Trophoblast cell (in vitro differentiated cells and primary cell): ENCODE data around the gene HOXA7.
A peak's percentile ranks its signal among the peaks of the same experiment; 100 is the strongest.

Experiments
- DNase-seq, 2 donors: peaks; one replicate each; pipeline ENCODE4 v3.0.0-alpha.2; 2016
- H2AFZ ChIP-seq: 2 replicates; pipeline ENCODE4 v1.6.1; 2013; ENCODE audit warnings: low read length, moderate library complexity, mild to moderate bottlenecking; ENCODE audit not compliant: insufficient read depth, poor library complexity
- H2AK5ac ChIP-seq: 2 replicates; pipeline ENCODE4 v1.6.1; 2013; ENCODE audit warnings: mild to moderate bottlenecking, low read length
- H2BK120ac ChIP-seq: 2 replicates; pipeline ENCODE4 v1.6.1; 2013; ENCODE audit warnings: low read length, mild to moderate bottlenecking, moderate library complexity; ENCODE audit not compliant: insufficient read depth, poor library complexity
- H2BK12ac ChIP-seq: 2 replicates; pipeline ENCODE4 v1.6.1; 2013; ENCODE audit warnings: mild to moderate bottlenecking, low read length, moderate library complexity
- H2BK5ac ChIP-seq: 2 replicates; pipeline ENCODE4 v1.6.1; 2013; ENCODE audit warnings: low read length, low read depth, moderate library complexity, mild to moderate bottlenecking; ENCODE audit not compliant: poor library complexity
- H3K14ac ChIP-seq: 2 replicates; pipeline ENCODE4 v1.6.1; 2013; ENCODE audit warnings: mild to moderate bottlenecking, low read length
- H3K18ac ChIP-seq: 2 replicates; pipeline ENCODE4 v1.6.1; 2013; ENCODE audit warnings: mild to moderate bottlenecking, low read length
- H3K23ac ChIP-seq: 2 replicates; pipeline ENCODE4 v1.6.1; 2013; ENCODE audit warnings: low read length
- H3K27ac ChIP-seq: 2 replicates; pipeline ENCODE4 v1.5.1; 2013; ENCODE audit warnings: low read depth, mild to moderate bottlenecking, inconsistent platforms, low read length, moderate library complexity
- H3K27me3 ChIP-seq: 2 replicates; pipeline ENCODE4 v1.6.1; 2013; ENCODE audit warnings: inconsistent platforms, mild to moderate bottlenecking, low read length, moderate library complexity; ENCODE audit not compliant: insufficient read depth
- H3K36me3 ChIP-seq, 2 experiments: 1 replicate in 1 of 2; 2 replicates in 1 of 2; pipeline ENCODE4 v1.6.1; 2013; ENCODE audit warnings: low read length in 2 of 2, mild to moderate bottlenecking in 2 of 2, moderate library complexity in 1 of 2; ENCODE audit not compliant: insufficient read depth in 2 of 2, control insufficient read depth in 1 of 2
- H3K4ac ChIP-seq: 2 replicates; pipeline ENCODE4 v1.6.1; 2013; ENCODE audit warnings: low read depth, mild to moderate bottlenecking, low read length, moderate library complexity
- H3K4me1 ChIP-seq, 2 experiments: 1 replicate in 1 of 2; 2 replicates in 1 of 2; pipeline ENCODE4 v1.6.1; 2013; ENCODE audit warnings: low read length in 2 of 2, mild to moderate bottlenecking in 2 of 2, moderate library complexity in 1 of 2; ENCODE audit not compliant: insufficient read depth in 2 of 2, control insufficient read depth in 1 of 2
- H3K4me2 ChIP-seq: 2 replicates; pipeline ENCODE4 v1.6.1; 2013; ENCODE audit warnings: inconsistent platforms, mild to moderate bottlenecking, low read length, moderate library complexity
- H3K4me3 ChIP-seq: 2 replicates; pipeline ENCODE4 v1.5.1; 2013; ENCODE audit warnings: mild to moderate bottlenecking, low read depth, low read length, inconsistent platforms
- H3K79me1 ChIP-seq: one replicate; pipeline ENCODE4 v1.6.1; 2013; ENCODE audit warnings: low read length
- H3K79me2 ChIP-seq: 2 replicates; pipeline ENCODE4 v1.6.1; 2013; ENCODE audit warnings: low read length, mild to moderate bottlenecking; ENCODE audit not compliant: control insufficient read depth, insufficient read depth, poor library complexity
- H3K9ac ChIP-seq: 2 replicates; pipeline ENCODE4 v1.6.1; 2013; ENCODE audit warnings: mild to moderate bottlenecking, low read length
- H3K9me3 ChIP-seq: 2 replicates; pipeline ENCODE4 v1.6.1; 2013; ENCODE audit warnings: low read depth, mild to moderate bottlenecking, control low read depth, inconsistent platforms, low read length; ENCODE audit not compliant: insufficient read depth
- H4K12ac ChIP-seq: 2 replicates; pipeline ENCODE4 v1.6.1; 2013; ENCODE audit warnings: low read depth, mild to moderate bottlenecking, low read length, moderate library complexity
- H4K8ac ChIP-seq: 2 replicates; pipeline ENCODE4 v1.6.1; 2013; ENCODE audit warnings: low read depth, mild to moderate bottlenecking, low read length, moderate library complexity
- H4K91ac ChIP-seq: one replicate; pipeline ENCODE4 v1.6.1; 2013; ENCODE audit warnings: low read depth, mild to moderate bottlenecking, low read length, moderate library complexity
- WGBS: extraction: QIAGEN DNeasy Blood & Tissue Kit; methylation state at CpG from one replicate; pipeline ENCODE4 v1.1.7; 2013; ENCODE audit warnings: missing lambda C conversion rate; ENCODE audit not compliant: insufficient read length, insufficient coverage; ENCODE audit errors: extremely low coverage; 5-methylcytosine and 5-hydroxymethylcytosine counted together

Gene HOXA7

DNA sequence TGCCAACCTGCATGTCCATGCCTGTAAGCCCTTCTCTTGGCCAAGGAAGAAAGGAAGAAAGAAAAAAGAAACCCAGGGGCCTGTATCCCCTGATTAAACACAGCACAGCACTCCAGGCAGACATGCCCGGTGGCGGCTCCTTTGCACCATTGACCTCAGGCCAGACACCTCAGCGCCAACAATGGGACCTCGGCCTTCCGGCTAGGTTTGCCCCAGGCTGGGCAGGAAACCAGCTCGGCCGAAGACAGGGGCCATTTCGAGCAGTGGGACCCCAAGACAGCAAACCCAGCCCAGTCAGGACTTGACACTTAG, 14.8 kb upstream of the HOXA7 start:
- H3K4me1 ChIP-seq: peaks cover 6 to 20% of the 10 kb centered on the region in 2 experiments
- H3K9ac ChIP-seq: no peak overlapping the region
- no peak overlapping the region for H2AK5ac ChIP-seq
- H2AFZ ChIP-seq: no peak overlapping the region
- peaks cover 48% of the 10 kb centered on the region for H3K9me3 ChIP-seq
- peaks cover 91% of the 10 kb centered on the region for H3K27me3 ChIP-seq
- H3K14ac ChIP-seq: no peak overlapping the region
- H3K79me1 ChIP-seq: no peaks in the 10 kb centered on the region
- H3K36me3 ChIP-seq: no peaks in the 10 kb centered on the region
- no peak overlapping the region for H2BK5ac ChIP-seq
- no peak overlapping the region for H4K12ac ChIP-seq
- no peak overlapping the region for H3K4me3 ChIP-seq
- no peak overlapping the region for H2BK120ac ChIP-seq
- H3K23ac ChIP-seq: no peak overlapping the region
- H4K91ac ChIP-seq: no peak overlapping the region
- WGBS: no CpG with 5 or more reads among the region's 8 CpGs
- H4K8ac ChIP-seq: no peak overlapping the region
- H3K79me2 ChIP-seq: no peaks in the 10 kb centered on the region
- H2BK12ac ChIP-seq: no peak overlapping the region
- DNase-seq: no peak
- no peak overlapping the region for H3K4ac ChIP-seq
- no peak overlapping the region for H3K18ac ChIP-seq
- H3K27ac ChIP-seq: no peak overlapping the region
- no peak overlapping the region for H3K4me2 ChIP-seq

DNA sequence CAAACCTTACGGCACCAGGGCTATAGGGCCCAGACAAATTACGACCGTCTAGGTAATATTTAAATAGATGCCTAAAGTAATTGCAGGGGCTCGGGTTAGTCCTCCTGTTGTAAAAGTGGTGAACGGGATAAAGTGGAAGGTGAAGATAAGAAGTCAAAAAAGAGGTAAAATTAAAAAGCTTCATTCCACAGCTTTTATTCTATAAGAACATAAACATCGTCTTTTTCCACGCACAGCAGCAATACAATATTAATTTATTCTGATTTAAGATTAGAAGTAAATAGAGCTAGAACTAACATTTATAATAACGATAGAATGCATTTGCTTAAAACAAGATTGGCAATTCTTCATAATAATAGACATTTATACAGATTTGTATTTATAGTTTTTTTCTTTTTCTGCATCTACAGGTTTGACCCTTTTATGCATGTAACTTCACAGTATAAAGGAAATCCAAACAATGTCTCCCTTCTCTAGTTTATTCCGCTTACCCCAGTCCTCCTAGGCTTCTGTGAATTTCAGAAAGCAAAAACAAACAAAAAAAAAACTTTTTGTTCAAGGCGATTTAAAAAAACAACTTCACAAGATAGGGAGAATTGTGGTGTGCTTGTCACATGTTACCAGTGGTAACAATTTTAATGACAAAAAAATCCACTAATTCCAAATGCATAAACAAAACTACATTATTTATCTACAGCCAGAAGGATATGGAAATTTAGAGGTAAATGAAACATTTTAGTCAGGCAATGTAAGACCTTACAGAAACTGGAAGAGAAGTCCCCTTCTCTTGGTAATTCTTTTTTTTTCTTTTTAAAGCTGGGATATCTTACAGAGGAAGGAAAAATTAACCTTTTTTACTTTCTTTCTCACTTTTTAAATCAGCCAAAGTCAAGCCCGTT, 14.2 kb upstream of the HOXA7 start:
- Histone ChIP-seq H3K4me1 (peaks cover 6 to 20% of the 10 kb centered on the region in 2 experiments), H4K8ac (no peak overlapping the region), H3K4me3 (no peak overlapping the region), H3K18ac (no peak overlapping the region), H3K79me1 (no peaks in the 10 kb centered on the region), H4K12ac (no peak overlapping the region), H2BK120ac (no peak overlapping the region), H3K9me3 (peaks cover 49% of the 10 kb centered on the region), H3K36me3 (no peaks in the 10 kb centered on the region), H3K14ac (no peak overlapping the region), H2AFZ (no peak overlapping the region), H3K9ac (no peak overlapping the region), H2BK12ac (no peak overlapping the region), H2BK5ac (no peak overlapping the region), H3K79me2 (no peaks in the 10 kb centered on the region), H3K27ac (no peak overlapping the region), H3K4ac (no peak overlapping the region), H3K4me2 (no peak overlapping the region), H2AK5ac (no peak overlapping the region), H3K23ac (no peak overlapping the region), H4K91ac (no peak overlapping the region), H3K27me3 (peaks cover 91% of the 10 kb centered on the region)
- DNase-seq: no peak
- WGBS: no CpG with 5 or more reads among the region's 11 CpGs

DNA sequence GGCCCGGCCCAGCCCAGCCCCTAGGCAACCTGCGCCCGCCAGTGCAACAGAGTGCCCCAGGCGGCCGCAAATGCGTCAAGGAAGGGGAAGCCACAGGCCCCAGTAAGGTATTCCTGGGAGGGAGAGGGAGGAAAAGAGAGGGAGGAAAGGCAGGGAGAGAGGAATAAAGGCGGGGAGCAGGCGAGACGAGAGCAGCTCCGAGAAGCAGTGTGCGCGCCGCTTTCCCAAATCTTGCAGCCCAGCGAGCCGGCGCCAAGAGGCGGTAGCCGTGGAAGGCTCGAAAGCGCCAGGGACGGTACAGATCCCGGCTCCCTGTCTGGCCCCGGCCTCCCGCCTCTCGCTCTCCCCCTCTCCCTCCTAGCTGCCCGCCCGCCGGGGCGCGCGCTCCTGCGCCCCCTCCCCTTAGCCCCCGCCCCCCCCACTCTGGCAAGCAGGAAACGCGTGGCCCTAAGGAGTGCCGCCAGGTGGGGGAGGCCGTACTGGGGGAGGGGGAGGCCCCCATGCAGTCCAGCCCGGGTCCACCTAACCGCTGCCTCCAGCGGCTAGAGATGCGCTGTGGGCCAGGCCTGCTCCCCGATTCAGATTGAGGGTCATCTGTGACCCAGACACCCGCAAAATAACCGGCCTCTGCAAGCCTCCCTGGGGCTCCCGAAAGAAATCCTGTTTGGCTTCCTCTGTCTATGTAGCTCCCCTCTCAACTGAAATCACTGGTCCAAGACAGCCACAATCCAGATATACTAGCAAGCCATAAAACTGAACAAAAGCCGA, 13.4 kb upstream of the HOXA7 start:
- H3K27ac ChIP-seq: no peak overlapping the region
- H4K91ac ChIP-seq: no peak overlapping the region
- H2BK120ac ChIP-seq: no peak overlapping the region
- no peak overlapping the region for H3K4me3 ChIP-seq
- H4K12ac ChIP-seq: no peak overlapping the region
- H2BK12ac ChIP-seq: no peak overlapping the region
- peaks cover 49% of the 10 kb centered on the region for H3K9me3 ChIP-seq
- DNase-seq: peak; percentile 43 to 70
- H2BK5ac ChIP-seq: no peak overlapping the region
- H3K36me3 ChIP-seq: no peaks in the 10 kb centered on the region
- WGBS: no CpG with 5 or more reads among the region's 46 CpGs
- no peak overlapping the region for H3K18ac ChIP-seq
- no peaks in the 10 kb centered on the region for H3K79me2 ChIP-seq
- peaks cover 6 to 20% of the 10 kb centered on the region in 2 experiments for H3K4me1 ChIP-seq
- H3K9ac ChIP-seq: no peak overlapping the region
- H3K4me2 ChIP-seq: peak overlapping the region; percentile 27
- H4K8ac ChIP-seq: no peak overlapping the region
- H3K79me1 ChIP-seq: no peaks in the 10 kb centered on the region
- no peak overlapping the region for H2AFZ ChIP-seq
- H3K4ac ChIP-seq: no peak overlapping the region
- H3K14ac ChIP-seq: no peak overlapping the region
- no peak overlapping the region for H2AK5ac ChIP-seq
- no peak overlapping the region for H3K23ac ChIP-seq
- H3K27me3 ChIP-seq: peaks cover 91% of the 10 kb centered on the region

DNA sequence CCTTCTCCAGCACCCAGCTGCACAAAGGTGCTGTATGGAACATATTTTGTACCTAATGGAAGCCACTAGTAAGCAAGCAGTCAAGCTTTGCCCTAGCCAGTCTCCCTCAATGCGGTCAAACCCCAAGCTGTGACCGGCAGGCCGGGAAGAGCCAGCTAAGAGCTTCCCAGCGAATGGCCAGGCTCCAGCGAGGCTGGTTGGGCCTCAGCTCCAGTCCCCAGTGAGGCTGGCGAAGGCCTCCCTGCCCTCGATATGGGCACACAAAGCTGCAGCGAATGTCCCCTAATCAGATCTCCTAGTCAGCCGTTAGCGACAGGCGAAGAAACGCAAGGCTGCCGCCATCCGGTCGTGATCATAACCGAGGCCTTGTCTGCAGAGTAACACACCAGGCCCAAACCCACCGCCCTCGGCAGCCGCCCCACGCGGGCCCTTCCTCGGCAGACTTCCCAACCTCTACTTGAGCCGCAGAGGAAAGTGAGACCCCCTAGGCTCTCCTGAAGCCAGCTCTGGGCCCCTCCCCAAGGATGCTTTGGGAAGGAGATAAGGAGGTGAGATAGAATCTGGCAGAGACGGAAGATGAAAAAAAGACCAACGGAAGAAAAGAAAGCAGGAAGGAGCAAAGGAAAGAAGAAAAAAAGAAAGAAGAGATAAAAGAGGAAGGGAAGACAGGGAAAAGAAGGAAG, 11.9 kb upstream of the HOXA7 start:
- no peak overlapping the region for H3K23ac ChIP-seq
- no peaks in the 10 kb centered on the region for H3K79me2 ChIP-seq
- no peak for DNase-seq
- H4K12ac ChIP-seq: no peak overlapping the region
- no peak overlapping the region for H3K14ac ChIP-seq
- no peak overlapping the region for H3K4me2 ChIP-seq
- WGBS: no CpG with 5 or more reads among the region's 25 CpGs
- no peak overlapping the region for H2AK5ac ChIP-seq
- H4K91ac ChIP-seq: no peak overlapping the region
- no peak overlapping the region for H3K18ac ChIP-seq
- no peak overlapping the region for H2BK120ac ChIP-seq
- H2AFZ ChIP-seq: no peak overlapping the region
- no peak overlapping the region for H3K4me3 ChIP-seq
- no peak overlapping the region for H3K4ac ChIP-seq
- H2BK12ac ChIP-seq: no peak overlapping the region
- no peaks in the 10 kb centered on the region for H3K36me3 ChIP-seq
- H3K9me3 ChIP-seq: peaks cover 47% of the 10 kb centered on the region
- H3K27ac ChIP-seq: no peak overlapping the region
- peaks cover 91% of the 10 kb centered on the region for H3K27me3 ChIP-seq
- H3K79me1 ChIP-seq: no peaks in the 10 kb centered on the region
- H4K8ac ChIP-seq: no peak overlapping the region
- H2BK5ac ChIP-seq: no peak overlapping the region
- H3K4me1 ChIP-seq: peaks cover 4 to 13% of the 10 kb centered on the region in 2 experiments
- no peak overlapping the region for H3K9ac ChIP-seq
